Ishikawa (cell line): ENCODE data around the gene ATAD3C.

Experiments used
- RAD21 ChIP-seq: IDR thresholded peaks from 2 replicates; pipeline ENCODE4 v1.6.1; 2012; ENCODE audit warnings: low read depth
- USF1 ChIP-seq: IDR thresholded peaks from 2 replicates; pipeline ENCODE4 v1.6.1; 2012

- no peak for TF ChIP-seq RAD21
- no peak for TF ChIP-seq USF1
Observed at GRCh38 chr1:1482856-1483255, 33.4 kb downstream of the ATAD3C start.
